DMS 273 (cell line): ENCODE measurements around the gene ALDOC.
"Not testable (repeated sequence)": the region's sequence is repeated elsewhere in the genome, so short reads cannot be mapped to it uniquely, and the experiment has no call there.

Experiments
- DNase-seq: peaks from one replicate; lab custom pipeline; 2025; ENCODE audit not compliant: unreplicated experiment; lab: John Stamatoyannopoulos, UW

Gene ALDOC

GRCh38 chr17:28584434-28584833 lies 7.7 kb upstream of the ALDOC start:
- DNase-seq, result no peak

- no peak for DNase-seq
Observed at GRCh38 chr17:28582513-28582912, 5.8 kb upstream of the ALDOC start.

GRCh38 chr17:28580959-28581358 lies 4.3 kb upstream of the ALDOC start:
- DNase-seq, result no peak

- DNase-seq, result no peak
Observed at GRCh38 chr17:28579526-28579925, 2.8 kb upstream of the ALDOC start.

- DNase-seq, result no peak
Observed at GRCh38 chr17:28578246-28579195, 1.8 kb upstream of the ALDOC start.

- DNase-seq, result peak; percentile 64
Observed at GRCh38 chr17:28577466-28577824, 750 bp upstream of the ALDOC start.

- DNase-seq, result not testable (repeated sequence)
Observed at GRCh38 chr17:28576016-28576415, 679 bp downstream of the ALDOC start.

- DNase-seq, result peak; percentile 41
Observed at GRCh38 chr17:28575126-28575795, 1.4 kb downstream of the ALDOC start.

GRCh38 chr17:28574526-28574925 lies 2.2 kb downstream of the ALDOC start:
- DNase-seq, result peak; percentile 39

GRCh38 chr17:28573966-28574480 lies 2.7 kb downstream of the ALDOC start:
- DNase-seq, result no peak

- DNase-seq, result no peak
Observed at GRCh38 chr17:28573521-28573920, 3.2 kb downstream of the ALDOC start.

GRCh38 chr17:28573040-28573380 lies 3.7 kb downstream of the ALDOC start:
- no peak for DNase-seq

GRCh38 chr17:28572259-28573039 lies 4.2 kb downstream of the ALDOC start:
- DNase-seq, result peak; percentile 44

GRCh38 chr17:28571361-28572122 lies 5.2 kb downstream of the ALDOC start, which contains the start of gene PIGS:
TSS of gene PIGS (minus strand) at chr17:28571524. CDS start at chr17:28571496, 28 bp downstream.
- DNase-seq, result peak; percentile 97

GRCh38 chr17:28570716-28571360 lies 5.9 kb downstream of the ALDOC start:
- peak; percentile 61 for DNase-seq

- no peak for DNase-seq
Observed at GRCh38 chr17:28569446-28569845, 7.2 kb downstream of the ALDOC start.

- no peak for DNase-seq
Observed at GRCh38 chr17:28567604-28568003, 9.1 kb downstream of the ALDOC start.

- peak; percentile 21 for DNase-seq
Observed at GRCh38 chr17:28563475-28563874, 13.2 kb downstream of the ALDOC start.

GRCh38 chr17:28555022-28555421 lies 21.7 kb downstream of the ALDOC start:
- no peak for DNase-seq

GRCh38 chr17:28554565-28554964 lies 22.1 kb downstream of the ALDOC start:
- no peak for DNase-seq
